Effector memory CD8-positive, alpha-beta T cell (primary cell): Measurements from ENCODE around the gene PIK3R1.

Experiments
- ATAC-seq: fragments of 150-1000 bp; cut with Tn5 transposase; replicated peaks from 2 replicates; pipeline ENCODE4 v1.10.0; 2021; ENCODE audit warnings: mild to moderate bottlenecking, moderate library complexity
- DNase-seq, 3 experiments: peaks; one replicate each; pipeline ENCODE4 v3.0.0; 2021
- H3K27ac Mint-ChIP-seq, 2 donors: one replicate each; pipeline ENCODE4 v1.8.0; 2022; ENCODE audit warnings: mild to moderate bottlenecking in 2 of 2, mixed read lengths in 2 of 2, moderate library complexity in 2 of 2
- H3K27me3 Mint-ChIP-seq, 2 donors: one replicate each; pipeline ENCODE4 v1.8.0; 2022; ENCODE audit warnings: mixed read lengths in 2 of 2
- H3K36me3 Mint-ChIP-seq: one replicate; pipeline ENCODE4 v1.8.0; 2022; ENCODE audit warnings: mild to moderate bottlenecking, moderate library complexity, mixed read lengths; ENCODE audit not compliant: insufficient read depth
- H3K4me1 Mint-ChIP-seq, 2 donors: one replicate each; pipeline ENCODE4 v1.8.0; 2022; ENCODE audit warnings: low read depth in 2 of 2, mixed read lengths in 2 of 2
- H3K4me3 Mint-ChIP-seq, 2 donors: one replicate each; pipeline ENCODE4 v1.8.0; 2022; ENCODE audit warnings: mild to moderate bottlenecking in 2 of 2, mixed read lengths in 2 of 2, moderate library complexity in 2 of 2
- H3K9me3 Mint-ChIP-seq, 2 donors: one replicate each; pipeline ENCODE4 v1.8.0; 2022; ENCODE audit warnings: mixed read lengths in 2 of 2

PIK3R1 gene

DNA sequence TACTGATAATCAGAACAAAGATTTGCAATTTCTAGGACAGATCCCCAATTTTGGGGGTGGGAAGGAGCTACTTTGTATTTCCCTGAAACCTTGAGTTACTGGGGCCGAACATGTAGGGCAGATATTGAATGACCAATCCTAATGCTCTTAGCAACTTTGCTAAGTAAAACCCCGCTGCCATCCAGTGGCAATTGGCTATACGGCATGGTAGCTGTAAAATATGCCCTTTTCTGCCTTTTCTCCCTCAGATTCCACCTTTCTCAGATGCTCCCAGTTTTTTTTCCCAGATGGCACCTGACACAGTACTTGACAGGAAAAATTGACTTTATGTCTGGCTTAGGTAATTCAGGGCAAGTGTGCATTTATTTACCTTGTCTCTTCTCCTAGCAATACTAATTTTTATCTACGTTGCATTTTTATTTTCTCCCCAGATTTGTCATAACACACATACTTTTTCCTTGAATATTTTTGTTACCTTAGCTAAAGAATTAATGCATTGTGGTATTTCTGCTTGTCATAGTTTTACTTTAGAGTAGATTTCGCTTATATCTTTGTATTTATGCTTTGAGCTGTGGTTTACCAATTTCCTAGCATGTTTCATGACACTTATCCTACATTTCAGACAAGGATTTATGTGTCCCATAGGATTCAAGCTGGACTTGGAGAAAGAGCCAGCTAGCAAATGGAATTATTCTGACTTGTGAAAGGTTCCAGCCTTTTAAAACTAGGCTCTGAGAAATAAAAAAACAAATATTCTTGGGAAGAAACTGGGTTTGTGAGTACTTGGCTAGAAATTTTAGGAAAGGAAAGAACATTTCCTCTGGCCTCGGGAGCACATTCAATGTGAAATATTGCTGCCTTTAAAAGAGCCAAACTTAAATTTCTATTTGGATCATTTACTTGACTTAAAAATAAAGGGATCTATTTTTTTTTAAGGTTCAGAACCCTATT, 37.4 kb downstream of the PIK3R1 start:
- H3K4me3 Mint-ChIP-seq = no peak overlapping the region
- no peaks in the 10 kb centered on the region for H3K9me3 Mint-ChIP-seq
- H3K27me3 Mint-ChIP-seq = no peaks in the 10 kb centered on the region
- DNase-seq (peak; percentile 25 to 45 (median 30)), ATAC-seq (peak; percentile 40)
- H3K36me3 Mint-ChIP-seq = peaks cover 14% of the 10 kb centered on the region
- peak overlapping the region in 1 of 2 donors; percentile 44 for H3K27ac Mint-ChIP-seq
- H3K4me1 Mint-ChIP-seq = peaks cover 59 to 90% of the 10 kb centered on the region in 2 donors

DNA sequence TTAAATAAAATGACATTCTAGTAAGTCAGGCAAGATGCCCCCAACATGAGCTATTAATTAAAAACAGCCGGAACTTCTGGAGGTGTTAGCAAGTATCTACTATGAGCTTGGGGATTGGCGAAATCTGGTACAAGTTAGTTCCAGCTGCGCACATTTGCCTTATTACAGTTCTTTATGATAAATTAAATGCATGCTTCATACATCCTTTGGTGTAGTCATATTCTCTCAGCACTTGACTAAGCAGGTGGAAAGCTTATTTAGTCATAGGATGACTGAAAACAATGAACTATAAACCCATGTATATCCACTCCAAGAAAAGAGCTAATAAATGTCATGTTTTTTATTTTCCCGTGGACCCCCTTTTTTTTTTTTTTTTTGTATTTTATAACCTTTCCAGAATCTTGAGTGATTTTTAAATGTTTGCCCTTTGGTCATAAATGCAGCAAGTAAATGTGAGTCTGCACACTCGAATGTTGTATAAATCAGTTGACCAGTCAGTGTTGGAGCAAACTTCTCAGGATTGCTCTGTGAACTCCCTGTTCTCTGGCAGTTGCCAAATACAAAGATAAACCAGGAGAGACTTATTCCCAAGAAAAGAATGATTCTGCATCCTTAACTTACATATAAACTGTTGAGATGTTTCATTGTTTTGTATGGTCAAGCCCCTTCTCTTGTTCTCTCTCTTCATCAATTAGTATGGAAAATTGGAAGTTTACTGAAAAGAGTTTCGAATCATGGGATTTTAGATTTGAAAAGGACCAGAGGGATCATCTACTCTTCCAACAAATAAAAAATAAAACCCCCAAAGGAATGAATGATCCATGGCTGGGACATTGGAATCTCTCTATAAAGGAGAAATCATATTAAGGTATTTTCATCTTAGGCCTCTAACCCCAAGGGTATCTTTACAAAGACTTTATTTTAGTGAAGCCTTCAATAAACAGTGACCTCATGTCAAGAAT, 38.3 kb downstream of the PIK3R1 start:
- no peaks in the 10 kb centered on the region for H3K27me3 Mint-ChIP-seq
- peaks cover 61 to 91% of the 10 kb centered on the region in 2 donors for H3K4me1 Mint-ChIP-seq
- peak overlapping the region; percentile 44 to 92 for H3K27ac Mint-ChIP-seq
- H3K4me3 Mint-ChIP-seq = peak overlapping the region; percentile 45 to 83
- no peaks in the 10 kb centered on the region for H3K9me3 Mint-ChIP-seq
- DNase-seq (no peak), ATAC-seq (no peak)
- peaks cover 9% of the 10 kb centered on the region for H3K36me3 Mint-ChIP-seq

DNA sequence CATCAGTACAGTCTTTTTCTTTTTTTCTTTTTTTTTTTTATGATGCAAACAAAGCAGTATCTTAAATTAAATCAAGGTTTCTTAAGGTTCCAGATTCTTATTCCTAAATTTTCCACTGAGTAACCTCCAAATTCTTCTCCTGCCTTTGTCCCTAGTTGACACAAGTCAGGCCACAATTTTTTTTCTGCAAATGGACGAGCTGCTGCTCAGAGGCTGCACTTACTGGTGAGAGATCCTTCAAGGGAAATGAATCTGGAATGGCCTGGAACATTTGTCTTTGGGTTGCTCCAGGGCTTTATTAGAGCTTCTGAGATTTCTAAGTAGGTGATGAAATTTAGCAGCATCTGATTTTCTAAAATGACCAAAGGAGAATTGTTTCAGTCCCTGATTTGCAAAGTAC, 39.3 kb downstream of the PIK3R1 start:
- Mint-ChIP-seq H3K36me3 (peaks cover 9% of the 10 kb centered on the region), H3K4me3 (peak overlapping the region; percentile 74 to 83), H3K9me3 (no peaks in the 10 kb centered on the region), H3K4me1 (peaks cover 60 to 90% of the 10 kb centered on the region in 2 donors), H3K27ac (peak overlapping the region; percentile 44 to 92), H3K27me3 (no peaks in the 10 kb centered on the region)
- ATAC-seq (no peak), DNase-seq (no peak)

DNA sequence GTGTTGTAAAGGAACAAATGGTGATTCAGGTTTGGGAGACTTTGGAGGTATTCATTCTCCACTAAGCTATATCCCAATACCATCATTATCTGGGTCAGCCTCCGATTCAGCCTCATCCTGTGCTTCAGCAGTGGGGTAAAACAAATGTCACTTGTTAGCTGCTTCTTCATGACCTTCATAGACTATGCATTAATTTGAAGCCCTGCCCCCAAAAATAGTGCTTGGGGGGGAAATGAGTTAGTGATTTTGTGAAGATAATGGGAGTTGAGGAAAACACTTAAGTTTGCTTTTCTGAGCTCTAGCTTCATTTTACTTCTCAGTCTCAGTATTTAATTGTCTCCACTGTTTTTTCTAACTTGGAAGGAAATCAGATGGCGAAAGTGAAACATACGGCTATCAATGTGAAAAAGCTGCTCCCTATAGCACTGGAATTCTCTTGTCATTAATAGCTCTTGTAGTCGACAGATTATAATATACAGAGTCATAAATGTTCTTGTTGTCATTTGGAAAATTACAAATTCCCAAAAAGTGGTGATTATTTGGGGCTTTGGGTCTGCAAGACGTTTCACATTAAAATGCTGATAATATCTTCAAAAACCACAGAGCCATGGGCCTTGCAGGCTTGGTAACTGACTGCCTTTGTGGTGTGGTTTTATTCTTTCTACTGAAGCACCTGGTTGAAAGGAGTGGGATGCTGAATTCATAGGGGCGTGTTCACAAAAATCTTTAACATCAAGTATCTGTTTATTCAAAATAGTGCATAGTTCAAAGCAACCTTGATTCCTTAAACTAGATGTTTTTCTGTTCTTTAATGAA, 40.0 kb downstream of the PIK3R1 start:
- Mint-ChIP-seq H3K36me3 (peaks cover 11% of the 10 kb centered on the region), H3K27me3 (no peaks in the 10 kb centered on the region), H3K4me3 (peak overlapping the region; percentile 74 to 83), H3K4me1 (peaks cover 59 to 89% of the 10 kb centered on the region in 2 donors), H3K9me3 (no peaks in the 10 kb centered on the region), H3K27ac (peak overlapping the region; percentile 82 to 92)
- ATAC-seq = peak; percentile 81
- DNase-seq = peak in 1 of 3 experiments; percentile 27

DNA sequence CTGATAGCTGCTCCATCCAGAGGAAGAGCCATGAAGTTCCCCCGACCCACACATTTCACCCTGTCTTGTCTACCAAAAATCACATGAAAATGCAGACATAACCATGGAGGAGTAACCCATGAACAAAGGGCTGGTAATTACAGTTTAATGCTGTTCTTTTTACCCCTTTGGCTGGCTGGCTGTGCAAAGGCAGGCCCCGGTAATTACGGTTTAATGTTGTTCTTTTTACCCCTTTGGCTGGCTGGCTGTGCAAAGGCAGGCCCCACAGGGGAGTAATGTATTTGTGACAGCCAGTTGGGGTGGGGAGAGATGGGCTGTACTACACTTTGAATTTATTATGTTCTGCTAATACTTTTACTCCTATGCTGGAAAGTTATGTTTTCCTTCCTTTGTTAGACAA, 41.7 kb downstream of the PIK3R1 start:
- Mint-ChIP-seq H3K4me3 (no peak overlapping the region), H3K27ac (peak overlapping the region; percentile 82 to 92), H3K36me3 (peaks cover 14% of the 10 kb centered on the region), H3K9me3 (no peaks in the 10 kb centered on the region), H3K27me3 (no peaks in the 10 kb centered on the region), H3K4me1 (peaks cover 53 to 78% of the 10 kb centered on the region in 2 donors)
- DNase-seq = no peak
- ATAC-seq = no peak

DNA sequence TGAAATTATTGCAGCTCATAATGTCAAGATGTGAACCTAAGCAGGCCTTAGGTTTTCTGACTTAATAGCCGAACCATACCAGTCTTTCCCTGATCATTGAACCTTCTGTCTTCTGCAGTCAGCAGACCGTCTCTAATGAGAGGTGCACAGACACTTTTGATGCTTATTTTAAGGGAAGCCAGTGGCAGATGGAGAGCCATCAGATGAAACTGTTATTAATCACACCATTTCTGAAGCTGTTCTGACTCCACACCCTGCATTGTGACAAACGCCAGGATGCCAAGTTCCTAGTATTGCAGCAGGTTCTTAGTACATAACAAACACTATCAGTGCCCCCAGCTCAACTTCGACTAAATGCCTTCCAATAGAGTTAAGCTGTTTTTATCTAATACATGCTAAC, 43.0 kb downstream of the PIK3R1 start:
- Mint-ChIP-seq H3K9me3 (no peaks in the 10 kb centered on the region), H3K4me1 (peaks cover 47 to 73% of the 10 kb centered on the region in 2 donors), H3K4me3 (peak overlapping the region in 1 of 2 donors; percentile 4), H3K36me3 (peaks cover 14% of the 10 kb centered on the region), H3K27me3 (no peaks in the 10 kb centered on the region), H3K27ac (peak overlapping the region; percentile 51 to 92)
- DNase-seq (no peak), ATAC-seq (no peak)

DNA sequence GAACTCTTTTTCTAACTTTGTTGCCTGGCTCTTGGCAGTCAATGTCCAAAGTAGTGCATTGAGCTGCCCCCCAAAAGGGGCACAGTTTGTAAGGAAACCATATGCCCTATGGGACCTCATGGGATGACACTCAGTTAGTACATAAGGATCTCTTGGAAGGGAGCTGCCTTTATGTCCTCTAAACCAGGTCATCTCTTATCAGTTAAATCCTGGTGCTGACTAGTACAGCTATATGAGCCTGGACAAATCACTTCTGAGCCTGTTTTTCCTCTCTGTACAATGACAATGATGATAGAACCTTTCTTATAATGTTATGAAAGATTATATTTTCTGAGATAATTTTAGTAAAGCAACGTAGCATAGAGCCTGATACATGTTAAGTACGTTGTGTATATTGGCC, 44.1 kb downstream of the PIK3R1 start:
- Mint-ChIP-seq H3K27me3 (no peaks in the 10 kb centered on the region), H3K9me3 (no peaks in the 10 kb centered on the region), H3K36me3 (peaks cover 14% of the 10 kb centered on the region), H3K27ac (peak overlapping the region in 1 of 2 donors; percentile 92), H3K4me3 (no peak overlapping the region), H3K4me1 (peaks cover 48 to 69% of the 10 kb centered on the region in 2 donors)
- ATAC-seq = no peak
- DNase-seq = no peak

DNA sequence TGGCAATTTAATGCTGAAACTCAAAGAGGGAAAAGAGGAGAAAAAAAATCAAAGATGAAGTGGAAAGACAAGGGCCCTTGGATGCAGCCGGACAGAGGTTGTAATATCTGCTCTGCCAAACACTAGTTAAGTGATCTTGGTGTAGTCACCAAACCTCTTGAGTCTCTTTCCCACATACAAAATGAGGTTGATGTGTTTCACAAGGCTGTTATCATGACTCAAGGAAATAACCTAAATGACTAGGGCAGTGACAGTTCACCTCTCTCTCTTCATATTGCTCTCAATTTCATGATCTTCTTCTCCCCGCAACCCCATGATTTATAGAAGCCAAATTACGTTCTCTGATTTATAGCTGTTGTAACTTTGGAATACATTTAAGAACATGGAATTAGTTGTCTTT, 44.9 kb downstream of the PIK3R1 start:
- Mint-ChIP-seq H3K4me3 (no peak overlapping the region), H3K36me3 (peaks cover 10% of the 10 kb centered on the region), H3K27me3 (no peaks in the 10 kb centered on the region), H3K27ac (peak overlapping the region; percentile 53 to 92), H3K4me1 (peaks cover 50 to 69% of the 10 kb centered on the region in 2 donors), H3K9me3 (no peaks in the 10 kb centered on the region)
- peak; percentile 20 for ATAC-seq
- DNase-seq = no peak

DNA sequence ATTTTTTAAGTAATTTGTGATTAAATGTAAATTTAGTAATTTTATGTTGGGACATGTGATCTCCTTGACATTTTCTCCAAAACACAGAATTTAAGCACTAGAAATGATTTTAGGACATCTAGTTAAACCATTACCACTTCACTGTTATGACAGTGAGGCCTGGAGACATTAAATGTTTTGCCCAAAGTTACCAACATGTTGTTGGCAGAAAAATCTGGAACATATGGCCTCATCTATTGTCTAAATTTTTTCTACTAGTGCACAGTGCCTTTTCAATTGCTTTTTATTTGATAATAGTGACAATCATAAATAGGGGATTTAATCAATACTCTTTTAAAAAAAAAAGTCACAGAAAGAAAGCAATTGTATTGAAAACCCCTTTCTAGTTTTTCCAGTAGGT, 45.6 kb downstream of the PIK3R1 start:
- Mint-ChIP-seq H3K4me3 (no peak overlapping the region), H3K4me1 (peaks cover 52 to 71% of the 10 kb centered on the region in 2 donors), H3K27ac (peak overlapping the region in 1 of 2 donors; percentile 19), H3K9me3 (no peaks in the 10 kb centered on the region), H3K36me3 (peaks cover 11% of the 10 kb centered on the region), H3K27me3 (no peaks in the 10 kb centered on the region)
- DNase-seq = no peak
- no peak for ATAC-seq

DNA sequence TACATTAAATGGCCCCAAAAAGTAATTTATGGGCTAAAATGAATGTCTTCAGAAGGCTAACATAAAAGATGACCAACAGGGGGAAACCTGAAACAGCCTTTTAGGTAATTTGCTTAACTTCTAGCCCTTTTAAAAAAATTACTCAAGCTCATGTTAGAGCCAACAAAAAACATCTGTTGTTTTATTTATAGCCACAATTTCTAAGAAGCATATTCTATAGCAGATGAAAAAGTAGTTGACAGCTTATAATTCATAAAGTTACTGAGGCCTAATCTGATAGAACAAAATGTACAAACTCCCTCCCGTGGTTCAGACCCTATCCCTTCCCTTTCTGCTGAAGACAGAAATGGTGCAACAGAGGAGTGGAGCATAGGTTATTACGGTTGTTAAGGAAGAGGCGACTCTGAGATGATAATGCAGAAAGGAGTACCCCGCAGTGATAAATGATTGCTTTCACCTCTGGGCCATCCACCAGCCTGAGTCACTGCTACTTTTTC, 46.1 kb downstream of the PIK3R1 start:
- Mint-ChIP-seq H3K9me3 (no peaks in the 10 kb centered on the region), H3K4me1 (peaks cover 51 to 71% of the 10 kb centered on the region in 2 donors), H3K27ac (peak overlapping the region; percentile 19 to 44), H3K27me3 (no peaks in the 10 kb centered on the region), H3K4me3 (no peak overlapping the region), H3K36me3 (peaks cover 11% of the 10 kb centered on the region)
- ATAC-seq = no peak
- DNase-seq = no peak

DNA sequence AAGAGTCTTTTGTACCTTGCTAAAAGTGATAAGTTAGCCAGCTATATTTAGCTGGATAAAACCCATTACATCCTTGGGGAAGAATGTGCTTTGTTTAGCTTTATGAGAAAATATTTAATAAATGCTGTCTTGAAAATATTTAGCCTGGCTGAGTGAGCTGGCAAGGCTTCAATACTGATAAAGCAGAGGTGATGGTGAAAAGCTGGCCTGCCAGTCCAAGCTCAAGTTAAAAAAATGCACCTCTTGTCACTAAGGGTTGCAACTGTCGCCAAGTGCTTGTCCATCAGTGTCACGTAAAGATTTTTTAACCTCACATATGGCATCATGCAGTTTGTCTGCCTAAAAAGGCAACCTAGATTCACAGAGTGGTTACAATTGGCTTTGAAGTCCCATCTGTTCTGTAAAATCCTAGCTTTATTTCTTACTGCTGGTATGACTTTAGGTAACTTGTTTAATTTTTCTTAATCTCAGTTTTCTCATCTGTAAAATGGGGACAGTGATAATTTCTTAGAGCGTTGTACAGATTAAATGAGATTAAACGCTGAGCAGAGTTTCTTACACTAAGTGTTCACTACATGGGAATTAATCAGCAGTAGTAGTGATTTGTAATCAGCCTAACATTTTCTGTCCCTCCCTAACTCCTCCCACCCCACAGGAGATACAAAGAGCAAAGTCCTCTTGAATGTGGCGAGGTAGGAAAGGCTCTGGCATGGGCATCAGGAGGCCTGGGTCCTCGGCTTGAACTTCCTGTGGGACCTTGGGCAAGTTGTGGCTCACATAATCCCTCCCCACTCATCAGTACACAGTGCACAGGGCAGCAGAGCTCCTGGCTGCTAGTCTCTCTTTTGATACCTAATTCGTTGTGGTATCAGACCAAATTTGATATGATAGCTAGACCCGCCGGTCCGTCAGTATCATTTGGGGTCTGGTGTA, 48.7 kb downstream of the PIK3R1 start:
- ATAC-seq (no peak), DNase-seq (no peak)
- peak overlapping the region in 1 of 2 donors; percentile 10 for H3K4me3 Mint-ChIP-seq
- no peaks in the 10 kb centered on the region for H3K27me3 Mint-ChIP-seq
- H3K27ac Mint-ChIP-seq = peak overlapping the region; percentile 30 to 55
- H3K36me3 Mint-ChIP-seq = peaks cover 15% of the 10 kb centered on the region
- H3K9me3 Mint-ChIP-seq = no peaks in the 10 kb centered on the region
- H3K4me1 Mint-ChIP-seq = peaks cover 50 to 67% of the 10 kb centered on the region in 2 donors

DNA sequence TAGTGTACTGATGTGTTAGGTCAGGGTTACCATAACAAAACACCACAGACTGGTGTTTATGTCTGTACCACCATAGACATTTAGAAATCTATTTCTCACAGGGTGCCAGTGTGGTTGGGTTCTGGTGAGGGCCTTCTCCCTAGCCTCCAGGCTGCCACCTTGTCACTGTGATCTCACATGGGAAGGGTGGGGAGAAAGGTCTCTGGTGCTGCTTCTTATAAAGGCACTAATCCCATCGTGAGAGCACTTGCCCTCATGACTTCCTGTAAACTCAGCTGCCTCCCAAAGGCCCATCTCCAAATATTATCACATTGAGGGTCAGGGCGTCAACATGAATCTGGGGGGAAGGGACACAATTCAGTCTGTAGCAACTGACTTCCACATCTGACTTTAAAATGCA, 49.8 kb downstream of the PIK3R1 start:
- no peaks in the 10 kb centered on the region for H3K27me3 Mint-ChIP-seq
- peaks cover 16% of the 10 kb centered on the region for H3K36me3 Mint-ChIP-seq
- ATAC-seq = peak; percentile 74
- peak overlapping the region; percentile 10 to 21 for H3K4me3 Mint-ChIP-seq
- H3K27ac Mint-ChIP-seq = peak overlapping the region; percentile 30 to 55
- H3K9me3 Mint-ChIP-seq = no peaks in the 10 kb centered on the region
- H3K4me1 Mint-ChIP-seq = peaks cover 48 to 64% of the 10 kb centered on the region in 2 donors
- no peak for DNase-seq
